Activated CD4-positive, alpha-beta T cell treated with anti-CD3 and anti-CD28 coated beads for 48 hours (primary cell): ENCODE data around the gene MPP4.
A peak's percentile ranks its signal among the peaks of the same experiment; 100 is the strongest.
"Not testable (repeated sequence)": the region's sequence is repeated elsewhere in the genome, so short reads cannot be mapped to it uniquely, and the experiment has no call there.

Source experiments
- DNase-seq: peaks from one replicate; pipeline ENCODE4 v3.0.0-alpha.2; 2020

Gene MPP4

DNA sequence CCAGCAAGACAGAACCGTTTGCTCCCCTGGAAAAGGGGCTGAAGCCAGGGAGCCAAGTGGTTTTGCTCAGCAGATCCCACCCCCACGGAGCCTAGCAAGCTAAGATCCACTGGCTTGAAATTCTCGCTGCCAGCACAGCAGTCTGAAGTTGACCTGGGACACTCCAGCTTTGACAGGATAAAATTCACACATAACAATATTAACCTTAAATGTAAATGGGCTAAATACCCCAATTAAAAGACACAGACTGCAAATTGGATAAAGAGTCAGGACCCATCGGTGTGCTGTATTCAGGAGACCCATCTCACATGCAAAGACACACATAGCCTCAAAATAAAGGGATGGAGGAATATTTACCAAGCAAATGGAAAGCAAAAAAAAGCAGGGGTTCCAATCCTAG, 27.2 kb downstream of the MPP4 start:
- not testable (repeated sequence) for DNase-seq

DNA sequence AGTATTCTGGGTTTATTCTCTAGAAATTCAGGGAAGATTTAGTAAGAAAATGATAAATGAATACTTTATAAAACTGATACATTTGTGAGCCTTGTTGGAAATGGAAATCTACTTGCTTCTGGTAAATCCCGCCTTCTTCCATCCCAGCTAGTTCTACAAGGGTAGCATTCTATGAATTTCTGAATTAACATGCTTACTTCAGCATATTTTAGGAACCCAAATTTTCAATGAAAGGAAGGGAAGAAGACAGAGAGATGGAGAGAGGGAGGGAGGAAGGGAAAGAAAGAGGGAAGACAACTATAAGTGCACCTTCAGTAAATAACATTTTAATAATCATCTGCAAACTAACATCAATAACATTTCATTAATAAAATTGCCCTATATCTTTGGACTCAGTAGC, 28.6 kb downstream of the MPP4 start:
- no peak for DNase-seq

DNA sequence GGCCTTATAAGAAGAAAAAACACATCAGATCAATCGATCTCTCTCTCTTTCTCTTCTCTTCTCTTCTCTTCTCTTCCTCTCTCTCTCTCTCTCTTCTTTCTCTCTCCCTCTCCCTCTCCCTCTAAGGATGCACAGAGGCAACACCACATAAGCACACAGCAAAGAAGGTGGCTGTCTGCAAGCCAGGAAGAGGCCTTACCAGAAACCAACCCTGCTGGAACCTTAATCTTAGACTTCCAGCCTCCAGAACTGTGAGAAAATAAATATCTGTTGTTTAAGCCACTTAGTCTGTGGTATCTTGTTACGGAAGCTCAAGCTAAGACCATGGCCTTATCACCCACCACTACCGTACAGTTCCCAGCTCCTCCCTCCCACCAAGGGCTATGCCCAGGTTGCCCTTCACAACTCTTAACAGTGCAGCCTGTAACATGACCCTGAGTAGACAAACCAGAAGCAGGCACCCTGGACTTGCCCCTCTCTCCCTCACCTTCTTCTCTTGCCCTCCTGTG, 30.0 kb downstream of the MPP4 start:
- DNase-seq: no peak

DNA sequence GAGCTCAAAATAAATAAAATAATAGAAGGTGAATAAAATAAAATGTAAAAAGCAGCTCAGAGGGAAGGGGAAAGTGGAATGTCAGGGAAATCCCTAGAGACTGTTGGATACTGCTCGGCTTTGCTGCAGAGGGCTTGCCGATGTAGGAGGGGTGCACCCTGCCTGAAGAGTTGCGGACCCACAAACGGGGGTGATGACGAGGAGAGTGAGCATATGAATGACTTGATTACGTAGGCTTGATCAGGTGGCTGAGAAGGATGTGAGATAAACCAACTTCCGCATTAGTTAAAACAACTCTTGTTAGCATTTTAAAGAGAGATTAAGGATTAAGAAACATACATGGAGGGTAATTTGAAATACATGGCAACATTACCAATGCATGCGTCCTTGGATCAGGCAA, 34.1 kb downstream of the MPP4 start:
- DNase-seq: no peak

DNA sequence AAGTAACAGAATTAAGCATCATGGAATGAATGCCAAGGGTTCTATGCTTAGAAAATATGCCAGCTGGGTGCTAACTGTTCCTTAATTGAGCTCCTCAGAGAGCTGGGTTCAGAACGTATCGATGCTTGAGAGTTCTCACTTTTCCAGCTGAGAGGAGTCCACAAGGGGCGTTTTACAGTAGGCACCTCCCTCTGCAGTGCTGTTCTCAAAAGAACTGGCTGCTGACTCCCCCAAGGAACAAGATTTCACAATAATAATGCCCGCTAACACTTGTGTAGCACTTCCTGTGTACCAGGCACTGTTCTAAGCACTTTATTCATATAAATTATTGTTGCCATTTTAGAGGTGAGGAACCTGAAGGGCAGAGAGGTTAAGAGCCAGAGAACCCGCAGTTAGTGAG, 37.1 kb downstream of the MPP4 start:
- no peak for DNase-seq

DNA sequence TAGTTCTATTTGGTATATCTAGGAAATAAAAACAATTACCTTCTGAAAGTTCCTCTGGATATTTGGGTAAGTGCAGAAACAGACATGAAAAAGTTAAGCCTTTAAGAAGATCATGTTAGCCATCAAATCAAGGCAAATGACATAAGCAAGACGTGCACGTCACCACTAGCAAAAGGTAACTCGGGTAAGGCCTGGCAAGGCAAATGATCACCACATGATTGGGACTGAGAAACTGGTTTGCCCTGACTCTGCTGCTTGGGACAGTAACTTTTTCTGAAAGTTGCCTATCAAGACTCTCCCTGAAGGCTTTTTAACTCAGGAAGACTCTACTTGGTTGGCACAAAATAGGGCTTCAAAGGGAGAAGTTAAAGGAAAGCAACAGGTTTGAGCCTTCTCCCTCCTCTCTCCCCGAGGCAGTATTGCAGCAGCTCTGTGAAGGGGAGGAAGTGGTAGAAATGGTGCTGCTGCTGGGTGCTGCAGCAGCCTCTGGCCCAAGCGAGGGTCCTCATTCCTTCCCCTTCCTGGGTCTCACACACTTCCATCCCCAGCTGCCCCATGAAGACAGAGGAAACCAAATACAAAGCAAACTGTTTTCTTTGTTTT, 38.0 kb downstream of the MPP4 start:
- no peak for DNase-seq

DNA sequence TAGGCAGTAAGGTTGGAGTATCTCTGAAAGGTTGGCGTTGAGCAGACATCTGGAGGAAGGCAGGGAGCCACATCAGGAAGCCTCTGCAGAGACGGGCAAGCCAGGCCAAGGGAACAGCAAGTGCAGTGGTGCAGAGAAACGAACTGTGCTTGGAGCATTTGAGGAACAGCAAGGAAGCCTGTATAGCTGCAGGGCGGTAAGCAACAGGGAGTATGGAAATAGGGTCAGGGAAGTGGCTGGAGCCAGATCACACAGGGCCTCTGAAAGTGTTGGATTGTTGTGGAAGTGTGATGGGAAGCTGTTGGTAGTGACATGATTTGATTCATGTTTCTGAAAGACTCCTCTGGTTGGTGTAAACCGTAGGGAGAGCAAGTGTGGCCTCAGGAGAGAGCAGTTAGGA, 41.7 kb downstream of the MPP4 start:
- no peak for DNase-seq

DNA sequence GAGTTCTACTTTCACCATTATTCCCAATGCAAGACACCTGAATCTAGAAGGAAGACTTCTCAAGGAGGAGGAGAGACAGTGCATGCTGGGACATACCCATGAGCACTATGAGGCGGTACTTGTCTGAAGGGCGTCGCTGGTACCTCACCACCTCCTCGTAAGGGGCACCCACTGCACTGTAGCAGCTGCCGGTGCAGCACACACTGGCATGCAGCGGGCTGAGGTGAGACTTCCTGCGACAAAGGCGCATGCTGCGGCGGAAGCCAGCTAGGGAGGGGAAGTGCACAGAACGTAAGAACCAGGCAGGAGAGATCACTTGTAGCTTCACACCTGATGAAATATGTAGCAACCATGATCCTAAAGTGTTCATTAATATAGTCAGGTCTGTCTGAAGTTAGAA, 42.3 kb downstream of the MPP4 start:
- no peak for DNase-seq

DNA sequence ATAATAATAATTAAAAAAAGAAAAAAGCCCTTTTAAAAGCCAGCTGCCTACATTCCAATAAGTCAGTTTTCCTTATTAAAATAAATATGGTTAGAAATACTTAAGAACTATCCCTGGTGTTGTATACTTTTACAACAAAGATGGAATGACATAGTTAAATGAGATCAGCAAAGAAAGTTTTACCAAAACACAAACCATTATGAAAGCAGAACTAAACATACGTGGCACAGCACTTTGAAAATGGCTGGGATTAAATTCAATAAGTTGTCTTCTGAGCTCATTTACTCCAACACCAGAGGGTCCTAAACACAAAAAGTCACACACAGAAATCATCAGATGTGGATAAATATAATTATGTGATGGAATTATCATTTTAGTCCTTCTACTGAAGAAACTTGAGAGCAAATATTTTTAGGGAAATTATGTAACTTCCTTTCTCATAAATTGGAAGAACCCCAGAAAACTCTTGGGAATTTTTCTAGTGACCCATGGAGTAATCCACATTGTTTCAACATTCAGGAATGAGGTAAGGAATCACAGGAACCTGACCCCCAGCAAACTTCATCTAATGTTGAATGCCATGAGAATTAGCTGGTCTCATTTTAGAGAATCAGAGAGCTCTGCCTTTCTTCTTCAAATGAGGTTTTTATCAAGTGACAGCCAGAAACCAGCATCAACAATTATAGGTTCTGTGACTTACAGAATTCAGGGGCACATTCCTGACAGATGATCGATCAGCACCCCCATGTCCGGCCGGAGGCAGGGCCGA, 43.6 kb downstream of the MPP4 start:
- DNase-seq: no peak

DNA sequence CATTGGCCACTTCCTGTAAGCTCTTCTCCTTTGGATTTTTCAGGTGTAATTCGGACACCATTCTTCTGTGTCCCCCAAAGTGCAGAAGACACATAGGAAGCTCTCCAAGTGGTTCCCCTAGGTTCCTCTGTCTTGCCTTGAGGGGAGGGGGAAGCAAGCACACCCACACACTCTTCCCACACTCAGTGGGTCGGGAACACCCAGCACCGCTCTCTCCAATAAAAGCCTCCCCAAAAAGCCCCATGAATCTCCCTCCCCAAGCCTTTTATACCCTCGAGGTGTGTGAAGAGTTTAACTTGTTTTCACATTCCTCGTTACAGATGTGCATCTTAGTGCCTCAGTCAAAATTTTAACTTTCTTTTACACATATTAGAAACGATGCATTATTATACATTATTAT, 45.2 kb downstream of the MPP4 start:
- no peak for DNase-seq

DNA sequence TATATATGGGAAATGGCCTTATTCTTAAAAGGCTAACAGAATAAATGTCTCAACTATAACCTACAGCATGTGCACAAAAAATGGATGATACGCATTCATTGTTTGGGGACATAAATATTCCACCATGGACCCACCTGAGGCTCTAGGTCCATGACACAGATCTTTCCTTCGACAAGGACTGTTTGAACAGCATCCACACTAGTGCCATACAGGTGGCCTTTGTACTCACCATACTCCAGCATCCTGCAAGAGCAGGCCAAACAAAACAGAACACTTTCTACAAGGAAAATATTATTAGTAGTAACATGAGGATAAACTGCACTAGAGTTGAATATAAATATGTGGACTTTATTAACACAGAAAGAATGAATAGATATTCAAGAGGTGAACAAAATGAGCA, 49.0 kb downstream of the MPP4 start:
- no peak for DNase-seq

DNA sequence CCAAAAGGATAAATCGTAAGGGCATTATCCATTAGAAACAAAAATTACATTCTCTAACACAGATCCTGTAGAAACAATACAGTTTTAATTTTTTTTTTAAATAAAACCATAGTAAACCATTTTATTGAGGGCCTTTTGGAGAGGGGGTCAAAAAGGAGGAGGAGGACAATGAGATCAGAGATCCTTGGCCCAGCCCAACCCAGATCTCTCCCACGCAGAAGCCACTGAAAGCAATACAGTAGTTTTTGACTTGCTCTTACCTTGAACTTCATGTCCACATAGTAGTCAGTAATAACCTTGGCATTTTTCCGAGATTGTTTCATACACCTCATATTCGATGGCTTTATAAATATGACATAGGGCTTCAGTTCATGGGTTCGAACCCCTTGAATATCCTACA, 51.0 kb downstream of the MPP4 start:
- no peak for DNase-seq

DNA sequence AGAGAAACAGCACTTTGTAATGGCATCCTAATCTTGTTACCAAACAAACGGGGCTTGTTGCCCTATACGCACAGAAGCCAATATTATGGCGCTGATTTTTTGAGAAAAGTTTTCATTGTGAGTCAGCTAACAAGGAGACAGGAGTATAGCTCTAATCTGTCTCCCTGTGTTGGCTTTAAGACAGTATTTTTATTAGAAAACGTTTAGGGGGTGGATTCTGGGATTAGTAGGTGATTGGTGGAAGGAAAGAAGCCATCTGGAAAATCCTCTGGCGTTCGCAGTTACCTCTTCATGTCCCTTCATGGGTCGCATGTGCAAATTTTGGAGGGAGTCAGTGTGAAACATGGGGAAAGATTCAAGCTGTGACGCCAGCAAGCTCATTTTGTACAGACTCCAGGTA, 54.4 kb downstream of the MPP4 start:
- no peak for DNase-seq

DNA sequence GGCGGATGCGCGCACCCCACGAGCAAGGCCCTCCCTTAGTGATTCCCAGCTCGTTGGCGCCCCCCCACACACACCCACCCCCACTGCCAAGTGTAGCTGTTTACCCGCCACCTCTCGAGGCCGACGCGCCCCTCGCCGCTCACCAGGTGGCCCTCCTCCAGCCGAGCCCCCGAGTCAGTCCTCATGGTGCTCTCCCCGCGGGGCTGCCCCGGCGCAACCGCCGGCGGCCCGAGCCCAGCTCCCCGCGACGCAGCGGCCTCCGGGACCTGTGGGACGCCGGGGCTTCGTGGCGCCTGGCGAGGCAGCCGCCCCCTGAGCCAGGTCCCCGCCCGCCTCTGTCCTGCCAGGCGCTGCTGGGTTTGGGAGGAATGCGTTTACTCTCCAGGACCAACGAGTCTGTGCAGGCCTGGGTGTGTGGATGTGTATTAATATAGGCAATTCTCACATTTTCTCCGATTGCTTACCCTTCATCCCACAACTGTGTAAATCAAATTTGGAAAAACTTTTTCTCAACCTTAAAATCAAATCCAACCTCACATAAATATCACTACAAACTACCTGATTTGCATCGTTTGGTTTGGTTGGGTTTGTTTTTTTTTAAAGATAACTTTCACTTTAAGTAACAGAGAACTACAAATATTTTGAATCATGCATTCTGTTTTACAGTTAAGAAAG, 55.1 kb downstream of the MPP4 start, which contains the start of gene TMEM237:
TMEM237 (minus strand) TSS at position 288 of the 675 bp plus-strand sequence; CDS start at position 185, 103 bp downstream.
- DNase-seq: peak; percentile 51

DNA sequence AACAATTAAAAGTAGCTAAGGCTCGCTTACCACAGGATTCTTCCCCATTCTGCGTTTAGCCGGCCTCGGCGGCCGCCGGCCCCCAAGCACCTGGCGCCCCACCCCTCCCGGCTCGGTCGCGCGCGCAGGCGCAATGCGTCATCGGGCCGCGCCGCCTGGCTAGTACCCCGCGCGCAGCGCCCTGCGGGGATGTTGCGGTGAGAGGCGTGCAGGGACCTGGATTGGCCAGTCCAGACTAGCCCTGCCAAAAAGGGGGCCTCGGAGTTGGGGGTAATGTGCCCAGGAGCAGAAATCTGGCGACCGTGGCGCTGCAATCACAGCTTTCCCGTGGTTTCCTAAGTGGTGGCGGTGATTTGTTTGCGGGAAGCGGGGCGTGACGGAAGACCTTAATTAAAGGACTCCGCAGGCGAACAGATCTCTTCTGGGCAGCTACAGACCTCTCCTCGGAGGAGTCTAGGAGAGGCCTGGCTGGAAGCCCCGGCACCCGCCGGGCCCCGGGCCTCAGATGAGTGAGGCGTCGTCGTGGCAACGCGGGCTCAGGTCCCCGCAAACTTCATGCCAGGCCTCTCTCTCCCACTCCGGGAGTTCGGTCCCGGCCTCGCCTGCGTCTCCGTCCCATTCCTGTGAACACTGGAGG, 55.7 kb downstream of the MPP4 start:
- DNase-seq: peak; percentile 88

DNA sequence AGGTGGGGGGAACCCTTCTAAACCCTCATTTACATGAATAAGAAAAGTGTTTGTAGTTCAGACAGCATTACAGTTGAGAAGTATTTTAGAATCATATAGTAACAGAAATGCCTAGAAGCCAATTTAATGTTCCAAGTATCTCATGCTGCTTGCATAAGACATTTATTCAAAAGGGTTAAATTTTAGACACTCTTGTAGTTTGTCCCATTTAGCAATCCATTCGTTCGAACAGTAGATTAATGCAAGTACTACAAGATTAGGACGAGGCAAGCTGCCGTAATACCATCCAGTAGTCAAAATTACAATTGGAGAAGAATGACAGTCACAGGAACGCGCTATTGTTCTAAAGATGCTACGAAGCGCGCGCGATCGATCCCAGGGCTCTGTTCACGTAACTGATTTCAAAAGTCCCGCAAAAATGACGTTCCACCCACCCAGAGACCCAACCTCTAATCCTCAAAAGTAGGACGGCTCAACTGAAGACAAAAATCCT, 56.3 kb downstream of the MPP4 start:
- DNase-seq: no peak

DNA sequence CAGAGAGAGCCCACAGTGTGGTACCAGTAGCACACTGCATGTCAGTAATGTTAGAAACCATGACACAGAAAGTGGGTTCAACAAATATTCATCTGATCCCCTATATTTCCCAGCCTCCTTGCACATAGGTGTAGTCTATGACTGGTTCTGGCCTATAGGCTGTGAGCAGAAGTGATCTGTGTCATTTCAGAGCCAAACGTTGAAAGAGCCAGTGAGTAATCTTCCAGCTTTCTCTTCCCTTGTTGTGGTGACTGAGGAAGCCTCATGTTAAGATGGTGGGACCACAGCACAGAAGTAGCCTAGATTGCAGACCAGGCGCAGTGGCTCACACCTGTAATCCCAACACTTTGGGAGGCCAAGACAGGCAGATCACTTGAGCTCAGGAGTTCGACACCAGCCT, 59.2 kb downstream of the MPP4 start:
- DNase-seq: peak; percentile 24

DNA sequence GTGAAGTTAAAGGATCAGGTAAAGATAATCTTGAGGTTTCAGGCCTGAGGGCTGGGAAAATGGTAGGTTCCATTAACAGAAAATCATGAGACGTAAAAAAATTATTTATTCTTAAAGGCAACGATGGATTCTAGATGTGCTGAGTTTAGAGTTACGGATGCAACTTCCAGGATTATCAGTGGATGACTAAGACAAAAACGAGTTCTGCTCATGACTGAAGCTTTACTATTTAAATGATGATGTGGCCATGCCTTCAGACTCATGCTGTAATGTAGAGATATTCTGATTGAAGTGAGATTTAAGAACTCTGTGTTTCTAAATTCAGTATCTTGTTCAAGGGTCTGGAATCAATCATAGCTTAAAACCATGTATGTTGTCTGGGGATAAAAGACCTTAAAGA, 60.1 kb downstream of the MPP4 start:
- no peak for DNase-seq

DNA sequence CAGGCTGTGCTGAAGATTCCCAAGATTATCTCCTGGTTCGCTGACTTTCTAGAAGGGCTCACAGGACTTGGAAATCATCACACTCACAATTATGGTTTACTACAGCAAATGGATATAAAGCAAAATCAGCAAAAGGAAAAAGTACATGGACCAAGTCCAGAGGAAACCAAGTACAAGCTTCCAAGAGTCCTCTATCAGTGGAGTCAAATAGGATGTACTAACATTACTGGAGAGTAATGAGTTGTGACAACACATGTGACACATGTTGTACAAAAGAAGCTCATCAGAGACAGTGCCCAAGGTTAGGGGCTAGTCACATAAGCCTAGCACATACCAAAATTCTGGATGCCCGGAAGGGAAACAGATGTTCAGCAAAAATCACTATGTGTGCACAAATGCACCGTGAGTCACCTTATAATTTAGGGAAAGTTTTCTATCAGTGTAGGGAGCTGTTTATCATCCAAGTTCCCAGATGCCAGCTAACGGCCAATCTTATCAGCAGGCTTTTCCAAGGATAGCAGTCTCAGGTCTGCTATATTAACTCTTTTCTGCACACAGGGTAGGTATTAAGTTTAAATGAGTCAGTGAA, 64.7 kb downstream of the MPP4 start:
- DNase-seq: no peak

DNA sequence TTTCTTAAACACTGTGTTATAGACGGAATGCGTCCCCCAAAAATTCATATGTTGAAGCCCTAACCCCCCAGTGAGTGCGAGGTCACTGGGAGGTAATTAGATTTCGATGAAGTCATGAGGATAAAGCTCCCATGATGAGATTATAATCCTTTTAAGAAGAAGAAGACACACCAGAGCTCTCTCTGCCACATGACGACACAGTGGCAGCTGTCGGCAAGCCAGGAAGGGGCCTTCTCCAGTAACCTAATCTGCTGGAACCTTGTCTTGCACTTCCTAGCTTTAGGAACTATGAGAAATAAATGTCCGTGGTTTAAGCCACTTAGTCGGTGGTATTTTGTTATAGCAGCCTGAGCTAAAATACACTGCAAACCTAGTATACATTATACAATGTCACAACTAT, 67.4 kb downstream of the MPP4 start:
- no peak for DNase-seq

DNA sequence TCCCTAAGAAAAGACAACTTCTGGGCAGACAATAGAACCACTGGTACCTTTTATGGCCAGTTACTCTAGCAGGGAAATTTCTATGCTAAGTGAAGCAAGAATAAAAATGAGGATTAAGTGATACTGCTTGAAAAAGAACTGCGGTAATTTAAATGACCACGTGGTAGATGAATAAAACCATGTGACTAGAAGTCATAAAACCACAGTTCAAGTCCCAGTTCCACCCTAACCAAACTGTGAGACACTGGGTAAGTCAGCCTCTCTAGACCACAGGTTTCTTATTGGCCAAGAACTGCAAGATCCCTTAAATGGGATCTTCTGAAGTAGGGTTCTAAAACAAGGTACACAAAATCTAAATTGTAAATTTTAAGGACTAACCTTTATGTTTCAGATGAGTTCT, 67.9 kb downstream of the MPP4 start:
- DNase-seq: no peak

DNA sequence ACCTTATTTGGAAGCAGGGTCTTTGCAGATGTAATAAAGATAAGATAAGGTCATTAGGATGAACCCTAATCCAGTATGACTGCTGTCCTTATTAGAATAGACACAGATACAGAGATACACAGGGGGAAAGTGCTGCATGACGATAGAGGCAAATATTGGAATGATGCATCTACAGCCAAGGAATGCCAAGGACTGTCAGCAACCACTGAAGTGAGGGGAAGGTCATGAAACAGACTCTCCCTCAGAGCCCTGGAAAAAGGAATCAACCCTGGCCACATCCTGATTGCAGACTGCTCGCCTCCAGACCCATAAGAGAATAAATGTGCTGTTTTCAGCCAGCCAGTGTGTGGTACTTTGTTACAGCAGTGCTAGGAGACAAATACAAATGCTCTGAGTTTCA, 69.9 kb downstream of the MPP4 start:
- no peak for DNase-seq
